Sigmoid colon (tissue), 7 donors: ENCODE data around the gene FOXO6. TPM values are rescaled to one million over a fixed set of nuclear protein-coding genes. Genes with fewer than 3 reads are reported as not detected.

ENCODE experiments used
- DNase-seq: peaks from one replicate; pipeline ENCODE4 v3.0.0-alpha.2; 2019
- H3K27ac ChIP-seq, 4 donors: fragments of 200-600 bp; sonication (generic); one replicate each; pipeline ENCODE4 v1.5.1; 2016 to 2019; ENCODE audit warnings: mild to moderate bottlenecking in 1 of 4
- H3K27me3 ChIP-seq, 3 donors: fragments of 200-600 bp; sonication (generic); one replicate each; pipeline ENCODE4 v1.5.1; 2019; ENCODE audit warnings: mild to moderate bottlenecking in 1 of 3
- H3K36me3 ChIP-seq, 4 donors: fragments of 200-600 bp; sonication (generic); one replicate each; pipeline ENCODE4 v1.5.1; 2016 to 2019
- H3K4me1 ChIP-seq, 4 donors: fragments of 200-600 bp; sonication (generic); one replicate each; pipeline ENCODE4 v1.5.1; 2017 to 2019
- H3K4me3 ChIP-seq, 4 donors: fragments of 200-600 bp; sonication (generic); one replicate each; pipeline ENCODE4 v1.5.1; 2017 to 2019; ENCODE audit warnings: mild to moderate bottlenecking in 2 of 4, moderate library complexity in 1 of 4
- H3K9me3 ChIP-seq, 4 donors: fragments of 200-600 bp in 3 of 4; sonication (generic) in 3 of 4; one replicate each; pipeline versions ENCODE4 v1.5.1 to v1.6.1; 2013 to 2019
- CTCF ChIP-seq, 4 experiments: fragments of 450-650 bp in 3 of 4; fragments of 200-600 bp in 1 of 4; IDR thresholded peaks; one replicate each; pipeline ENCODE4 v1.5.1; 2016 to 2019; ENCODE audit warnings: antibody characterized with exemption in 4 of 4, mild to moderate bottlenecking in 3 of 4, moderate library complexity in 2 of 4
- EP300 ChIP-seq, 4 donors: sonication (generic); formaldehyde crosslinking; IDR thresholded peaks; one replicate each; pipeline ENCODE4 v1.6.1; 2017; ENCODE audit warnings: antibody characterized with exemption in 4 of 4
- POLR2A ChIP-seq, 2 donors: fragments of 450-650 bp; IDR thresholded peaks; one replicate each; pipeline ENCODE4 v1.6.1; 2016; ENCODE audit warnings: antibody characterized with exemption in 2 of 2, mild to moderate bottlenecking in 2 of 2, moderate library complexity in 2 of 2
- POLR2AphosphoS5 ChIP-seq, 4 donors: sonication (generic); formaldehyde crosslinking; IDR thresholded peaks; one replicate each; pipeline ENCODE4 v1.6.1; 2017; ENCODE audit warnings: antibody characterized with exemption in 4 of 4
- WGBS, 2 donors: extraction: QIAGEN DNeasy Blood & Tissue Kit; methylation state at CpG; one replicate each; pipeline ENCODE4 v1.1.7; 2013; 5-methylcytosine and 5-hydroxymethylcytosine counted together
- intact Hi-C: fragments of 100-400 bp; cut with DNase I; formaldehyde crosslinking; loops from one replicate; pipeline ENCODE4 v1.15.1; 2023
- polyA plus RNA-seq, 3 donors: library from polyadenylated mRNA; stranded (reverse); fragments of 200-250 nt; gene quantifications; one replicate each; pipeline ENCODE4 v1.2.3, GENCODE V29; 2013
- total RNA-seq, 4 donors: library from RNA; depleted of rRNA; stranded (reverse); fragments of >200 nt; gene quantifications; one replicate each; pipeline ENCODE4 v1.1.0, GENCODE V29; 2016
- donor health status: healthy with polysubstance abuse.
- donor health status: Bipolar disorder and iron deficiency.
- donor health status: healthy.

Gene FOXO6
- total and polyA plus RNA-seq, 7 donors: 0.20 to 1.4 (median 0.81) TPM; not detected in 2

- DNase-seq: no peak
- no peak for TF ChIP-seq EP300 (IDR thresholded peaks at IDR 0.05)
- TF ChIP-seq POLR2A (IDR thresholded peaks at IDR 0.05): no peak
- no peak for TF ChIP-seq CTCF (IDR thresholded peaks at IDR 0.05)
- no peak for TF ChIP-seq POLR2AphosphoS5 (IDR thresholded peaks at IDR 0.05)
- H3K4me3 ChIP-seq: no peak overlapping the region
- WGBS, 2 donors: 82 to 83% methylated on average over 10 of the region's 10 CpGs
- intact Hi-C loops: loop anchor here (5.0 kb wide), 1 partner anchor 53 kb away; no protein-coding TSS in a partner anchor
- H3K4me1 ChIP-seq: peaks cover 0 to 49% (median 42%) of the 10 kb centered on the region in 4 donors
- no peak overlapping the region for H3K27ac ChIP-seq
- H3K27me3 ChIP-seq: peaks cover 0 to 15% (median 0%) of the 10 kb centered on the region in 3 donors
- H3K36me3 ChIP-seq: no peaks in the 10 kb centered on the region
- H3K9me3 ChIP-seq: no peaks in the 10 kb centered on the region
Observed at GRCh38 chr1:41364442-41365319, 3.4 kb downstream of the FOXO6 start.

- H3K4me1 ChIP-seq: peaks cover 0 to 43% (median 38%) of the 10 kb centered on the region in 4 donors
- H3K36me3 ChIP-seq: no peaks in the 10 kb centered on the region
- TF ChIP-seq CTCF (IDR thresholded peaks at IDR 0.05): no peak
- TF ChIP-seq POLR2AphosphoS5 (IDR thresholded peaks at IDR 0.05): no peak
- no peak for TF ChIP-seq POLR2A (IDR thresholded peaks at IDR 0.05)
- no peak for TF ChIP-seq EP300 (IDR thresholded peaks at IDR 0.05)
- no peaks in the 10 kb centered on the region for H3K9me3 ChIP-seq
- H3K27ac ChIP-seq: peak overlapping the region; percentile 66 to 69 (median 68)
- intact Hi-C loops: no loop called here
- H3K27me3 ChIP-seq: peaks cover 0 to 15% (median 0%) of the 10 kb centered on the region in 3 donors
- DNase-seq: no peak
- H3K4me3 ChIP-seq: no peak overlapping the region
Observed at GRCh38 chr1:41365320-41365633, 4.0 kb downstream of the FOXO6 start.

GRCh38 chr1:41365772-41366454 lies 4.7 kb downstream of the FOXO6 start:
- peak overlapping the region; percentile 66 to 69 (median 68) for H3K27ac ChIP-seq
- H3K36me3 ChIP-seq: no peaks in the 10 kb centered on the region
- peaks cover 0 to 37% (median 32%) of the 10 kb centered on the region in 4 donors for H3K4me1 ChIP-seq
- WGBS, 2 donors: 6 to 7% methylated on average over 23 of the region's 23 CpGs
- H3K4me3 ChIP-seq: peak overlapping the region; percentile 27 to 58 (median 52)
- no peak for DNase-seq
- no peaks in the 10 kb centered on the region for H3K9me3 ChIP-seq
- H3K27me3 ChIP-seq: peaks cover 0 to 15% (median 0%) of the 10 kb centered on the region in 3 donors
- intact Hi-C loops: no loop called here
- TF ChIP-seq CTCF (IDR thresholded peaks at IDR 0.05) (no peak), POLR2AphosphoS5 (IDR thresholded peaks at IDR 0.05) (no peak), POLR2A (IDR thresholded peaks at IDR 0.05) (no peak), EP300 (IDR thresholded peaks at IDR 0.05) (no peak)

- Histone ChIP-seq H3K27ac (peak overlapping the region; percentile 66 to 69 (median 68)), H3K36me3 (no peaks in the 10 kb centered on the region), H3K27me3 (peaks cover 0 to 15% (median 0%) of the 10 kb centered on the region in 3 donors), H3K9me3 (no peaks in the 10 kb centered on the region), H3K4me1 (peaks cover 0 to 40% (median 34%) of the 10 kb centered on the region in 4 donors), H3K4me3 (peak overlapping the region; percentile 27 to 58 (median 52))
- no peak for DNase-seq
- TF ChIP-seq EP300 (IDR thresholded peaks at IDR 0.05) (no peak), CTCF (IDR thresholded peaks at IDR 0.05) (no peak), POLR2AphosphoS5 (IDR thresholded peaks at IDR 0.05) (no peak), POLR2A (IDR thresholded peaks at IDR 0.05) (no peak)
- intact Hi-C loops: no loop called here
- WGBS, 2 donors: 3 to 6% methylated on average over 51 of the region's 51 CpGs
Observed at GRCh38 chr1:41366455-41367287, 5.4 kb downstream of the FOXO6 start.
